H9 (cell line): ENCODE results near the gene DNM2. TPM values are rescaled to one million over a fixed set of nuclear protein-coding genes. Genes with fewer than 3 reads are reported as not detected.
"Not testable (repeated sequence)": the region's sequence is repeated elsewhere in the genome, so short reads cannot be mapped to it uniquely, and the experiment has no call there.

Source experiments
- DNase-seq: peaks from one replicate; pipeline ENCODE4 v3.0.0-alpha.2; 2017
- H2AFZ ChIP-seq: one replicate; pipeline ENCODE4 v1.6.1; 2013; ENCODE audit warnings: mild to moderate bottlenecking, low read length, control low read depth, moderate library complexity
- H2AK5ac ChIP-seq: 2 replicates; pipeline ENCODE4 v1.6.1; 2013; ENCODE audit warnings: low read length, control low read depth, mixed read lengths; ENCODE audit not compliant: insufficient read length
- H2BK120ac ChIP-seq: one replicate; pipeline ENCODE4 v1.6.1; 2013; ENCODE audit warnings: low read depth, mild to moderate bottlenecking, low read length, control low read depth, inconsistent platforms; ENCODE audit not compliant: poor library complexity, severe bottlenecking
- H2BK12ac ChIP-seq: 2 replicates; pipeline ENCODE4 v1.6.1; 2013; ENCODE audit warnings: low read length, control low read depth, mixed read lengths, low read depth; ENCODE audit not compliant: insufficient read length
- H2BK15ac ChIP-seq: 2 replicates; pipeline ENCODE4 v1.6.1; 2013; ENCODE audit warnings: low read depth, low read length, control low read depth
- H2BK20ac ChIP-seq: one replicate; pipeline ENCODE4 v1.6.1; 2013; ENCODE audit warnings: low read depth, mild to moderate bottlenecking, low read length, control low read depth, inconsistent platforms; ENCODE audit not compliant: poor library complexity, severe bottlenecking
- H2BK5ac ChIP-seq: 2 replicates; pipeline ENCODE4 v1.6.1; 2013; ENCODE audit warnings: low read length, control low read depth, mixed read lengths; ENCODE audit not compliant: insufficient read length
- H3K14ac ChIP-seq: 2 replicates; pipeline ENCODE4 v1.6.1; 2013; ENCODE audit warnings: low read length, control low read depth; ENCODE audit not compliant: insufficient read depth
- H3K18ac ChIP-seq: 2 replicates; pipeline ENCODE4 v1.6.1; 2013; ENCODE audit warnings: low read depth, mild to moderate bottlenecking, mixed read lengths, low read length, control low read depth; ENCODE audit not compliant: insufficient read length
- H3K23ac ChIP-seq: 2 replicates; pipeline ENCODE4 v1.6.1; 2013; ENCODE audit warnings: low read length, control low read depth, mixed read lengths, low read depth; ENCODE audit not compliant: insufficient read length
- H3K23me2 ChIP-seq: 2 replicates; pipeline ENCODE4 v1.6.1; 2013; ENCODE audit warnings: low read depth, mild to moderate bottlenecking, mixed read lengths, low read length, control low read depth; ENCODE audit not compliant: insufficient read length, poor library complexity, severe bottlenecking
- H3K27ac ChIP-seq: 2 replicates; pipeline ENCODE4 v1.5.1; 2013; ENCODE audit warnings: low read length, control low read depth, mixed read lengths, low read depth; ENCODE audit not compliant: insufficient read length
- H3K27me3 ChIP-seq: 2 replicates; pipeline ENCODE4 v1.6.1; 2013; ENCODE audit warnings: low read length, control low read depth, inconsistent platforms; ENCODE audit not compliant: insufficient read depth
- H3K4ac ChIP-seq: 2 replicates; pipeline ENCODE4 v1.6.1; 2013; ENCODE audit warnings: low read depth, mild to moderate bottlenecking, control low read depth, inconsistent platforms, low read length, moderate library complexity
- H3K4me1 ChIP-seq: 2 replicates; pipeline ENCODE4 v1.6.1; 2013; ENCODE audit warnings: low read length, control low read depth, inconsistent platforms; ENCODE audit not compliant: insufficient read depth
- H3K4me2 ChIP-seq: 2 replicates; pipeline ENCODE4 v1.6.1; 2013; ENCODE audit warnings: low read length, control low read depth, mixed read lengths; ENCODE audit not compliant: insufficient read length, insufficient read depth
- H3K56ac ChIP-seq: 2 replicates; pipeline ENCODE4 v1.6.1; 2013; ENCODE audit warnings: low read depth, mild to moderate bottlenecking, mixed read lengths, low read length, control low read depth; ENCODE audit not compliant: insufficient read length
- H3K79me1 ChIP-seq: 2 replicates; pipeline ENCODE4 v1.6.1; 2013; ENCODE audit warnings: low read depth, mild to moderate bottlenecking, moderate library complexity, low read length, control low read depth, inconsistent platforms; ENCODE audit not compliant: insufficient read depth, poor library complexity, severe bottlenecking
- H3K79me2 ChIP-seq: 2 replicates; pipeline ENCODE4 v1.6.1; 2013; ENCODE audit warnings: low read length, control low read depth, inconsistent platforms; ENCODE audit not compliant: insufficient read depth
- H3K9ac ChIP-seq: 2 replicates; pipeline ENCODE4 v1.6.1; 2013; ENCODE audit warnings: low read length, control low read depth, mixed read lengths; ENCODE audit not compliant: insufficient read length; ENCODE audit errors: extremely low read depth
- H3K9me3 ChIP-seq: one replicate; pipeline ENCODE4 v1.6.1; 2013; ENCODE audit warnings: low read depth, low read length, inconsistent platforms; ENCODE audit not compliant: control insufficient read depth
- H3T11ph ChIP-seq: one replicate; pipeline ENCODE4 v1.6.1; 2013; ENCODE audit warnings: mild to moderate bottlenecking, low read length, control low read depth, inconsistent platforms
- H4K20me1 ChIP-seq: one replicate; pipeline ENCODE4 v1.6.1; 2013; ENCODE audit not compliant: control insufficient read depth, insufficient read length, insufficient read depth
- H4K5ac ChIP-seq: 2 replicates; pipeline ENCODE4 v1.6.1; 2013; ENCODE audit warnings: low read depth, mild to moderate bottlenecking, mixed read lengths, low read length, control low read depth; ENCODE audit not compliant: insufficient read length
- H4K8ac ChIP-seq: replicated peaks from 2 replicates; pipeline ENCODE4 v1.6.1; 2013; ENCODE audit warnings: low read length, control low read depth, mixed read lengths, low read depth; ENCODE audit not compliant: insufficient read length
- H4K91ac ChIP-seq: 2 replicates; pipeline ENCODE4 v1.6.1; 2013; ENCODE audit warnings: low read depth, mild to moderate bottlenecking, moderate library complexity, mixed read lengths, low read length, control low read depth; ENCODE audit not compliant: insufficient read length
- H3K27ac Mint-ChIP-seq, 3 experiments: 2 replicates in 2 of 3; 3 replicates in 1 of 3; pipeline ENCODE4 v1.8.0; 2020 to 2021; ENCODE audit warnings: mixed read lengths in 3 of 3, mild to moderate bottlenecking in 1 of 3, moderate library complexity in 1 of 3
- H3K27me3 Mint-ChIP-seq: 2 replicates; pipeline ENCODE4 v1.8.0; 2021; ENCODE audit warnings: low read depth, mild to moderate bottlenecking, moderate library complexity, mixed read lengths
- H3K36me3 Mint-ChIP-seq, 3 experiments: 2 replicates in 2 of 3; 3 replicates in 1 of 3; pipeline ENCODE4 v1.8.0; 2020 to 2021; ENCODE audit warnings: low read depth in 3 of 3, mixed read lengths in 3 of 3; ENCODE audit not compliant: insufficient read depth in 1 of 3
- H3K4me1 Mint-ChIP-seq, 2 experiments: 2 replicates each; pipeline ENCODE4 v1.8.0; 2020; ENCODE audit warnings: mixed read lengths in 2 of 2
- H3K4me3 Mint-ChIP-seq, 2 experiments: 2 replicates in 1 of 2; 3 replicates in 1 of 2; pipeline ENCODE4 v1.8.0; 2020 to 2021; ENCODE audit warnings: mild to moderate bottlenecking in 2 of 2, mixed read lengths in 2 of 2, moderate library complexity in 1 of 2
- H3K9me3 Mint-ChIP-seq, 2 experiments: 2 replicates in 1 of 2; 3 replicates in 1 of 2; pipeline ENCODE4 v1.8.0; 2020; ENCODE audit warnings: mild to moderate bottlenecking in 2 of 2, mixed read lengths in 2 of 2, moderate library complexity in 1 of 2
- CTCF ChIP-seq: fragments of 200-600 bp; sonication (generic); conservative IDR thresholded peaks from 3 replicates; pipeline ENCODE4 v1.8.0; 2021; ENCODE audit warnings: antibody characterized with exemption, mild to moderate bottlenecking
- WGBS: extraction: QIAGEN DNeasy Blood & Tissue Kit; methylation state at CpG from one replicate; pipeline ENCODE4 v1.1.7; 2013; ENCODE audit warnings: missing lambda C conversion rate, low lambda C conversion rate, mixed read lengths; ENCODE audit not compliant: insufficient read length; ENCODE audit errors: extremely low coverage; 5-methylcytosine and 5-hydroxymethylcytosine counted together
- total RNA-seq: library from RNA; stranded (reverse); gene quantifications from 2 replicates; pipeline ENCODE4 v1.2.1, GENCODE V29; 2021

Gene DNM2
- total RNA-seq, 1 experiment from 2014 or later = 152 TPM

- Mint-ChIP-seq H3K4me1 (peaks cover 19 to 20% of the 10 kb centered on the region in 2 experiments), H3K9me3 (peaks cover 5 to 6% of the 10 kb centered on the region in 2 experiments; a peak in 4 of 5 replicates), H3K4me3 (no peak overlapping the region; a peak in 1 of 5 replicates), H3K27me3 (no peaks in the 10 kb centered on the region), H3K27ac (peak overlapping the region in 2 of 3 experiments; percentile 68 to 83; a peak in 4 of 7 replicates), H3K36me3 (peaks cover 5 to 14% (median 7%) of the 10 kb centered on the region in 3 experiments)
- Histone ChIP-seq H3K9ac (no peak overlapping the region), H4K5ac (no peak overlapping the region), H3T11ph (no peak overlapping the region), H3K56ac (no peak overlapping the region), H2BK12ac (no peak overlapping the region), H3K79me2 (peaks cover 6% of the 10 kb centered on the region), H3K4me2 (no peak overlapping the region), H3K4ac (no peak overlapping the region), H3K14ac (no peak overlapping the region), H2AFZ (no peak overlapping the region), H2BK120ac (no peak overlapping the region), H3K4me1 (no peaks in the 10 kb centered on the region), H2BK20ac (no peak overlapping the region), H2AK5ac (no peak overlapping the region), H3K18ac (no peak overlapping the region), H3K79me1 (peaks cover 8% of the 10 kb centered on the region), H4K8ac (no peak overlapping the region), H3K27me3 (no peaks in the 10 kb centered on the region), H3K23me2 (no peaks in the 10 kb centered on the region), H4K91ac (no peak overlapping the region), H2BK5ac (no peak overlapping the region), H2BK15ac (no peak overlapping the region), H3K27ac (no peak overlapping the region), H3K23ac (no peak overlapping the region), H4K20me1 (no peaks in the 10 kb centered on the region), H3K9me3 (no peaks in the 10 kb centered on the region)
- no CpG with 5 or more reads among the region's 12 CpGs for WGBS
- DNase-seq = no peak
- TF ChIP-seq CTCF = no peak
Observed at GRCh38 chr19:10744801-10745293, 27.0 kb downstream of the DNM2 start.

- H2BK12ac ChIP-seq, H3K36me3 Mint-ChIP-seq, H3K23ac ChIP-seq, DNase-seq, H3K4me1 ChIP-seq, H3K4ac ChIP-seq, H3K27ac Mint-ChIP-seq, H3K18ac ChIP-seq, H4K5ac ChIP-seq, H3K56ac ChIP-seq, H4K91ac ChIP-seq, H2BK120ac ChIP-seq, H2BK5ac ChIP-seq, H3K27me3 Mint-ChIP-seq, H3K9me3 Mint-ChIP-seq, H3T11ph ChIP-seq, H3K14ac ChIP-seq, H3K4me3 Mint-ChIP-seq, H2BK15ac ChIP-seq, H3K27me3 ChIP-seq, H3K79me1 ChIP-seq, H3K27ac ChIP-seq, H3K4me2 ChIP-seq, H2AFZ ChIP-seq, H2BK20ac ChIP-seq, H3K23me2 ChIP-seq, H3K9ac ChIP-seq, H4K8ac ChIP-seq, H4K20me1 ChIP-seq, H3K9me3 ChIP-seq, H3K79me2 ChIP-seq, H2AK5ac ChIP-seq: not testable (repeated sequence)
- no CpG with 5 or more reads among the region's 8 CpGs for WGBS
- peaks cover 24 to 26% of the 10 kb centered on the region in 2 experiments for H3K4me1 Mint-ChIP-seq
Observed at GRCh38 chr19:10746437-10746836, 28.6 kb downstream of the DNM2 start.
